ENCODE measurements around the gene PLEKHA5.
"Not testable (repeated sequence)": the region's sequence is repeated elsewhere in the genome, so short reads cannot be mapped to it uniquely, and the experiment has no call there.

Gene PLEKHA5

DNA sequence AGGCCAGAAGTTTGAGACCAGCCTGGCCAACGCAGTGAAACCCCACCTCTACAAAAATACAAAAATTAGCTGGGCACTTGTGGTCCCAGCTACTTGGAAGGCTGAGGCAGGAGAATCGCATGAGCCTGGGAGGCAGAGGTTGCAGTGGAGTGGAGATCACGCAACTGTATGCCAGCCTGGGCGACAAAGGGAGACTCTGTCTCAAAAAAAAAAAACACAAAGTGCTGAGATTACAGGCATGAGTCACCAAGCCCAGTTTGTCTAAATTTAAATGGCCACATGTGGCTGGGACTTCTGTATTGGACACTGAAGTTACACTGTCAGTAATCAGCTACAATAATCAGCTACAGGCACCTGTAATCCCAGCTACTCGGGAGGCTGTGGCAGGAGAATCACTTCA lies 208.9 kb downstream of the PLEKHA5 start:
- no peak for DNase-seq (ENCODE audit: low read depth)

DNA sequence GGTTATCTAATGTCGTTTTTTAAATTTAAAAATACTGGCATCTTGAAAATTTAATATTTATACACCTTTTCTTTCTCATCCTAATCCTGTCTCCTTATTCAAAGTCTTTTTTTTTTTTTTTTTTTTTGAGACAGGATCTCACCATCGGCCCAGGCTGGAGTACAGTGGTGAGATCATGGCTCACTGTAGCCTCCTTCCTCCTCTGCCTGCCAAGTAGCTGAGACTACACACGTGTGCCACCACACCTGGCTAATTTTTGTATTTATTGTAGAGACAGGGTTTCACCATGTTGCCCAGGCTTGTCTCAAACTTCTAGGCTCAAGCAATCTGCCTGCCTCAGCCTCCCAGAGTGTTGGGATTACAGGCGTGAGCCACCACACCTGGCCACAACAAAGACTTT lies 221.3 kb downstream of the PLEKHA5 start:
- not testable (repeated sequence) for DNase-seq (ENCODE audit: low read depth)

DNA sequence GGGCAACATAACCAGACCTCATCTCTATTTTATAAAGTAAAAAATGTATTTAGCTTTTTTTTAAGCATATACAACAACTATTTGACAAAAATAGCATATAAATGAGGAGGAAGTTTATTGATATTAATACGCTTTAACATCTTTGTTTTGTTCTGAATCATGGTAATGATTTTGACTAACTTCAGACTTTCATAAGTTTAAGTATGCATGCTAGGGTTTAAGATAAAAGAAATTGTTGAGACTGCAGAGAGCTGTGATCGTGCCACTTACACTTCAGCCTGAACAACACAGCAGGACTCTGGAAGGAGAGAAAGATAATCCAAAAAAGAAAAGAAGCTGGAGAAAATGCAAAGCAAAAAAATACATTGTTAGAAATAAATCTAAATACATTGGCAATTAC lies 221.8 kb downstream of the PLEKHA5 start:
- DNase-seq (ENCODE audit: low read depth) = no peak

DNA sequence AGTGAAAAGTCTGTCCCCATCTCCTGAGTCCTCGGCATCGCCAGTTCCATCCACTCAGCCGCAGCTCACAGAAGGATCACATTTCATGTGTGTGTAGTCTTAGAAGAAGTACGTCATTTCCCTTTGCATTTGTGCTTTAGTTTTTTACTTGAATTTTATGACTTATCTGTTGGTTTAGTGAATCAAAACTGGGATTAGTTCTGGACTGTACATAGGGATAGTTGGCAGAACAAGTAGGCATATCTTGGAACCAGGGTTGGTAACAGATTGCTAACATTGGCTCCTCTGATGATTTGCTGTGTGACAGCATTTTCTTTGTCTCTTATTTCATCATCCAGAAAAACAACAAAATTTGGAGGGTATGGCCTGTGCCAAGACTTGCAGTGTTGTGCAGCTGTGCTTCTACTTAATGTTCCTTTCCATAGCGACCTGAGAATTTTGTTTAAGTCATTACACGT lies 240.2 kb downstream of the PLEKHA5 start:
- no peak for DNase-seq (ENCODE audit: low read depth)

DNA sequence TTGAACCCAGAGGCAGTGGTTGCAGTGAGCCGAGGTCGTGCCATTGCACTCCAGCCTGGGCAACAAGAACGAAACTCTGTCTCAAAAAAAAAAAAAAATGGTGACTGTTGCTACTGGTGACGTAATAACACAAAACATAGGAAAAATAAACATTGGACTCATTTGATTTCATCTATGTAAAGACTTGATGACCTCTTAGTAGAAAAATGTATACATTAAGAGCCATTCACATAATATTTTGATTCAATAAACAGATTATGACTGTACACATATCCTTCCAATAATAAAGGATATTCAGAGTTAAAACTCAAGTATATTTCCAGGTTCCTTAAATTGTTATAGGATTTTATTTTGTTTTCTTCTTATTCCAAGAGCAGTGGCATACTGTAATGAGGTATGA lies 244.1 kb downstream of the PLEKHA5 start:
- no peak for DNase-seq (ENCODE audit: low read depth)

DNA sequence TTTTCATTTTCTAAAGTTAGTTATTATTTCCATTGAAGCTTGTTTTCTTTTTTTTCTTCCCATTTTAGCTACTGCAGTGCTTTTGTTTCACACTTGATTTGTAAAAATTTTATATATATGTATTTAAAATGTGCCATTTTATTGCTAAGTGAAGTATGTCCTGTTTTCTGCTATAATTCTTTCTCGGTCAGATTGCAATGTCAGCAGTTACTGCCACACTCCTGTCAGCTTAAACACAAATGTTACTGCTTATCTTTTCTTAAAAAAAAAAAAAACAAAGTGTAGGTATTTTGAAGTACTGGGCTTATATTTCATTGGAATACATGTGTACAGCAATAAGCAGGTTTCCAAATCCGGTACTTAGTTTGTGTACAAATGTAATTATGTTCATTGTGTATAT lies 246.4 kb downstream of the PLEKHA5 start:
- no peak for DNase-seq (ENCODE audit: low read depth)

DNA sequence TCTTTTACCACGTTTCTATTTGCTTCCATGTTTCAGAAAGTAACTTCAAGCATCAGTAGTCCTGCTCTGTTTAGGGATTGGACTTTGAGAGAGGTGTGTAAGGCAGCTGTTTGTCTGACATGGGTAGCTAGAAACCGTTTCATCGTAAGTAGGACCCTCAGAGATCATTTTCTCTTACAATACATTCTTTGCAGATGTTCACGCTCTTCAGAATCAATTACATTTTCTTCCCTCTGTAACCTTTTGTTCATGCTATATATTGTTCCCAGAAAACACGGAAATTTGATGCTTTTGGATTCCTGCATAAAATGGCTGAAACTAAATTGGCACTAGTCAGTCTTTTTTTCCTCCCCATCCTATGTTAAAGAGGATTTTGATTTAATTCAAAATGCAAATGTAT lies 247.2 kb downstream of the PLEKHA5 start:
- DNase-seq (ENCODE audit: low read depth) = no peak

DNA sequence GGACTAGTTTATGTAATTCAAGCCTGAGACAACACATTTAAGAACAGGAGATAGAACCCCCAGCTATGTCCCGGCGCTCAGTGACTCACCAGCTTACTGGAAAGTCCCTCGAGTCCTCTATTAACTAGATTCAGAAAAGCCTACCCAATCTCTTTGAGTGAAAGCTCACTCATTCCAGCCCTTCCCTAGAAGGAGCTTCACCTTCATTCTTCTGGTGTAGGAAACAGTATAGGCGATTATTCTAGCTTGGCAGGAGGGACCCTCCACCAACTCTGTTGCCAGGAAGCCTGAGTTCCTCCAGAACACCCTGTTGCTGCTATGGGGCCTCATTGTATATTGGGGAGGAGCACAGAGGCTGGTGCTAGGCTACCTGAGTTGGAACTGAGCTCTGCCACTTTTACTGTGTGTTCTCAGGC lies 252.6 kb downstream of the PLEKHA5 start:
- no peak for DNase-seq (ENCODE audit: low read depth)

DNA sequence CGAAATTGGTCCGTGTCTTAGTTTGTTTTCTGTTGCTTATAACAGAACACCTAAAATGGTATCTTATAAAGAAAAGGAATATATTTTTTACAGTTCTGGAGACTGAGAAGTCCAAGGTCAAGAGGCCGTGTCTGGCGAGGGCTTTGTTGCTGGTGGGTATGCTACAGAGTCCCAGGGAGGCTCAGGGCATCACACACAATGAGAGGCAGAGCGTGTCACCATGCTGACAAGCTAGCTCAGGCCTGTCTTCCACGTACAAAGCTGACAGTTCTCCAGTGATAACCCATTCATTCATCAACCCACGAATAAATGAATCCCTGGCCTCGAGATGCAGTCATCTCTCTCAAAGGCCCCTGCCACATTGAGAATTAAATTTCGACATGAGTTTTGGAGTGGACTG lies 253.0 kb downstream of the PLEKHA5 start:
- no peak for DNase-seq (ENCODE audit: low read depth)

DNA sequence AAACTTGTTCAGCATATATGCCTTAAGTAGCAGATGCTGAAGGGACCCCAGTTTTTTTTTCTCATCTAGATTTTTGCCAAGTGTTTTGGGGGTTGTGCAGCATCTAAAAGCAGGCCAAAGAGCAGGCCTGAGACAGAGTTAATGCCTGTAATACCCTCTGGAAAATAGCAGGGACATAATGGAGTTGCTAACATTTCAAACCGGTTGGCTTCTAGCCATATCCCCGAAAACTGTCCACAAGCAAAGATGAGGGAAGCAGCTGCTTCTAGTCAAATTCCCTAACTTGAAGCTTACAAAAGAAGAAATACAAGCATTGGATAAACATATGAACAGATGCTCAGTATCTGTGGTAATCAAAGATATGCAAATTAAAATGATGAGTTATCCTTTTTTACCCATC lies 257.6 kb downstream of the PLEKHA5 start:
- DNase-seq (ENCODE audit: low read depth) = no peak

DNA sequence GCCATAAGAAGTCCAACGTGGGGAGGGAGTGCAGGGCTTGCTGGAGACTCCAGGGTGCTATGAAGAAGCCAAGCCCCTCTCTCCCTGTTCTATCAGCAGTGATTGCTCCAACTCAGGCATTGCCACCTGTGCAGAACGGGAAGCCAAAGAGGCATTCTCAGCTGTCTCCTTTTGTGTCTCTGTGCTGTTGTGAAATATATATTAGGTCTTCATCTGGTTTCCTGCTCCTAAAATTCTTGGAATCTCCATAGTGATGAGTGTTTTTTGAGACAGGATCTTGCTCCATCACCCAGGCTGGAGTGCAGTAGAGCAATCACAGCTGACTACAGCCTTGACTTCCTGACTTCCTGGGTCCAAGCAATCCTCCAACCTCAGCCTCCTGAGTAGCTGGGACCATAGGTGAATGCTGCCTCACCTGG lies 258.6 kb downstream of the PLEKHA5 start:
- no peak for DNase-seq (ENCODE audit: low read depth)

DNA sequence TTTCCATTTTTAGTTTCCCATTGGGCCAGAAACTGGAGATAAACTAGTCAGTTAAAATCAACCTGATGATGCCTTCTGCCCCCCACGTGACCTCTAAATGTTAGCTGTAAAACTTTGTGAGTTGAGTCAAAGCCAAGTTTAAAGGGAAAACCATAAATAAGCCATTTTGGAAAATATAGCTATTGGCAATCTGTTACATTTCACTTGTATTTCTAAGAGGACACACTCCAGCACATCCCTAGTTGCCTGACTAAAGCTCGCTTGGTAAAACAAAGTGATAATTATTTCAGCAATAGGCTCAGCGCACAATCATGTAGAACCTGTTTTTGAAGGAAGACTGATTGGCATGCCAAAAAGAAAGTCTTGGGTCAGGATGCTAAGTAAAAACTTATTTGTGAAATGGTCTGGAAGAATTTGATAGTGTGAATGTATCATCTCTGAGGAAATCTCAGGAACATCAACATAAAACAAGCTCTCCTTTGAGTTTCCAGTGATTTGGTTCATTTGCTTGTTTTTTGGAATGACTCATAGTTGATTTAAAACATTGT lies 260.6 kb downstream of the PLEKHA5 start:
- DNase-seq (ENCODE audit: low read depth) = no peak

DNA sequence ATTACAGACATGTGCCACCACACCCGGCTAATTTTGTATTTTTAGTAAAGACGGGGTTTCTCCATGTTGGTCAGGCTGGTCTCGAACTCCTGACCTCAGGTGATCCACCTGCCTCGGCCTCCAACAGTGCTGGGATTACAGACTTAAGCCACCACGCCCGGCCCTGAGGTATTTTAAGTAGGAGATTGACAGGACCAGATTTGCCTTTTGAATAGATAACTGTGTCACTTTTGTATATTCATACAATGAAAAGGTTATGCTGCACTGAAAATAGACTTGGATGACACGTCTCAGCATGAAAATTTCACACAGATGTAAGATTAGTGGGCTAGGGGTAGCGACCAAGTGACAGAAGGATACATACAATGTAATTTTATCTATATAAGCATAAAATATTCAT lies 263.1 kb downstream of the PLEKHA5 start:
- not testable (repeated sequence) for DNase-seq (ENCODE audit: low read depth)

DNA sequence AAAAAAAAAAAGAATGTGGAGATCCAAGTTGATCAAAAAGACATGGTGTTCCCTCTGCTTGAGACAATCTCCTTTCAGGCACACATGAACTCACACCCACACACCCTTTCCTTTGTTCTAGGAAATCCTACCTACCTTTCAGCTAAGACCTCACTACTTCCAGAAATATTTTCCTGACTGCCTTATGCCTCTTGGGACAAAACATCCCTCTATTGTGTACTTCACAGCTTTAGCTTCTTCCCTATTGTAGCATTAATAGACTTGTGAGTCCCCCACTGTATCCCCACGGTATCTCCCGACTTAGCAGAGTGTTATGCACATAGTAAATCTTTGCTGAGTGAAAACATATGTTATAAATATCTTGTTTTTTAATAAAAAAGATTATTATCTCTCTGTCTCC lies 264.9 kb downstream of the PLEKHA5 start:
- no peak for DNase-seq (ENCODE audit: low read depth)

DNA sequence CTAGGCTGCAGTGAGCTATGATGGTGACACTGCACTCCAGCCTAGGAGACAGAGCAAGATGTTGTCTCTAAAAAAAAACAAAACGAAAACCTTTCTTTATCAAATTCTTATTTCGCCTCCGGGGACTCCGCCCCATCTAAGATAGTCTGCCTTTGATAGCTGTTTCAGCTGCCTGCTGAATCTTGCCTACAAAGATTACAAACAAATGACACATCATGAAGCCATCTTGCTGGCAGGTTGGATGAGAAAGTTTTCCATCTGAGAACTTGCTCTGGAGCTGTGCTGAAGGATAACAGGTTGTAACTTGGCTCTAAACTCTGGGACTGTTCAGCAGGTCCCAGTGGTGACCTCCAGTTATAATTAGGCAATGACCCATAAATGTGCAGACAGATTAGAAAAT lies 268.0 kb downstream of the PLEKHA5 start:
- DNase-seq (ENCODE audit: low read depth) = no peak

DNA sequence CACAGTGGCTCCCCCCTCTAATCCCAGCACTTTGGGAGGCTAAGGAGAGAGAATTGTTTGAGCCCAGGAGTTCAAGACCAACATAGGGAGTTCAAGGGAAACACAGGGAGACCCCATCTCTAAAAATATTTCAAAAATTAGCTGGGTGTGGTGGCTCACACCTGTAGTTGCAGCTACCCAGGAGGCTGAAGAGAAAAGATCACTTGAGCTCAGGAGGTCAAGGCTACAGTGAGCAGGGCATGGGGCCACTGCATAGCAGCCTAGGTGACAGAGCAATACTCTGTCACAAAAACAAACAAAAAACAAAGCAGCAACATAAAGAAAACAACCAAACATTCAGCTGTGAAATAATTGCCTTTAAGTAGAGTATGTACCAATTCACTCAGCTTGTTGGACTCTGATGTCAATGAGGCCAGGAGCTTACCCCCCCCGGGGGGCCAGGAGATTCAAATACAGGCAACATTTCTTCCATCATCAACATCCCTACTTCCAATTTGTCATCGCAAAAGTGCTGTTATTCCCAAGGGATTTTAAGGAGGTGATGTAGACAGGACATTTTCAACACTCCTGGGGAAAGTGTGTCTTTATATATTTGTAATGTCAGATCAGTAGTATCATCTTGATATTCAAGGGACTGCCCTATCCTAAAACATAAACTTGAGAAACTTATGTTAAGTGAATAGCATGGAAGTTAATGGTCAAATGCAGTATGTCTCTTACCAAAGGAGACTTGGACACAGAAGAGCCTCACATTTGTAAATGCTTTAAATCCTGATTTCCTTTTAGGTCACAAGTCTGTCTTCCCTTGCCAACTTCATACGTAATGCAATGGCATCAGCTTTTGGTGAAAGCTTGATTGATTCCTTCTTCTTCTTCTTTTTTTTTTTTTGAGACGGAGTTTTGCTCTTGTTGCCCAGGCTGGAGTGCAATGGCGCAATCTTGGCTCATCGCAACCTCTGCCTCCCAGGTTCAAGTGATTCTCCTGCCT lies 269.1 kb downstream of the PLEKHA5 start:
- no peak for DNase-seq (ENCODE audit: low read depth)

DNA sequence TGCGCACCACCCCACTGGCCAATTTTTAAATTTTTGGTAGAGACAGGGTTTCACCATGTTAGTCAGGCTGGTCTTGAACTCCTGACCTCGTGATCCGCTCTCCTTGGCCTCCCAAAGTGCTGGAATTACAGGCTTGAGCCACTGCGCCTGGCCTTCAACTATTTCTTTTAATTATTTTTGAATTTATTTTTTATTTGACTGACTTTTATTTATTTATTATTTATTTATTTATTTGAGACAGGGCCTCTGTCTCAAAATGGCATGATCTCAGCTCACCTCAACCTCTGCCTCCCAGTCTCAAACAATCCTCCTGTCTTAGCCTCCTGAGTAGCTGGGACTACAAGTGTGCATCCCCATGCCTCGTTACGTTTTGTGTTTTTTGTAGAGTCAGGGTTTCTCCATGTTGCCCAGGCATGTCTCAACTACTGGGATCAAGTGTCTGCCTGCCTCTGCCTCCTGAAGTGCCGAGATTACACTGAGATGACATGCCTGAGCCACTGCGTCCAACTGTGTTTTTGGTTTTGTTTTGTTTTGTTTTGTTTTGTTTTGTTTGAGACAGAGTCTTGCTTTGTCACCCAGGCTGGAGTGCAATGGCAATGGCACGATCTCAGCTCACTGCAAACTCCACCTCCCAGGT lies 271.2 kb downstream of the PLEKHA5 start:
- not testable (repeated sequence) for DNase-seq (ENCODE audit: low read depth)

DNA sequence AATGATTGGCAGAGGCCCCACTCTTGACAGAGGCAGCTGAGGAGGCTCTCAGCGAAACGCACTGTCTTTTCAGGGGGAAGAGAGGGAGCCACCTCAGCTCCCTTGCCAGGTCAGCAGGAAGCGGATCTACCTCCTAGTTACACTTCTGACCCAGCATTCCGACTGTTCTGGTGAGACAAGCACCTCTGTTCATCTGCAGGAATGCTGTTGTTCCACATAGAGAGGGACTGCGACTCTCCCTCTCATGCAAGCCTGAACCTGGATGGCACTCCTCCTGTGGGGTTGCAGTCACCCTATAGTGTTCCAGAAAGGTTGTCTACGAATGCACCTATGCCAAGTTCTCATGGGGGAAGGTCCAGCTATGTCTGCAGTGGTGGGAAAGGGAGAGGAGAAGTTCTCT lies 272.7 kb downstream of the PLEKHA5 start:
- no peak for DNase-seq (ENCODE audit: low read depth)

DNA sequence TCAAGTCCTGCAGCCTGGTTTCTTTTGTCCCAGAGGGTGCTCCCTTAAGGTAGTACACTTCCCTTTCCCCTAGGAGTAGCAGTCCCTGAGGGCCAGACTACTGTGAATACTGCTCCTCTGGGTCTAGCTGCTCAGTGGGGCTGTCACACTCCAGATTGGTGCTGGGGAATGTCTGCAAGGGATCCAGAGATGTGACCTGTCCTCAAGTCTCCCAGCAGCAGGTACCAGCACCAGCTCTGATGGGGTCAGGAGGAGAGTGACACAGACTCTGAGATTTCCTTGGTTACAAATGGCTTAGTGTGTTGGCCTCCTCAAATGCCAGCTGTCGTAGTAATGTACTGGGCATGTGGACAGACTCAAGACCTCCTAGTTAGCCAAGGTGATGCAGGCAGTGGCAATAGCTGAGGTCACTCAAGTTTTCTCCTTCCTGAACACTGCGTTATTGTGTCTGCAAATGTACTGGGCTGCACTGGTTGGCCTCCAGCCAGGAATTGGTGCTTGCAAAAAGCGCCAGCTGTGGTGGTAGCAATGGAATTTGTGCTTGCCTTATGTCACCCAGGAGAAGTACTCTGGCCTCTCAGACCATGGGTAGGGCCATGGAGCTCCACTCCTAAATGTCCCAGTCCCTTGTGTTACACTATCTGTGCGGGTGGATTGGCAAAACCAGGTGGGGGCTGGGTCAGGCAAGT lies 273.4 kb downstream of the PLEKHA5 start:
- DNase-seq (ENCODE audit: low read depth) = no peak

DNA sequence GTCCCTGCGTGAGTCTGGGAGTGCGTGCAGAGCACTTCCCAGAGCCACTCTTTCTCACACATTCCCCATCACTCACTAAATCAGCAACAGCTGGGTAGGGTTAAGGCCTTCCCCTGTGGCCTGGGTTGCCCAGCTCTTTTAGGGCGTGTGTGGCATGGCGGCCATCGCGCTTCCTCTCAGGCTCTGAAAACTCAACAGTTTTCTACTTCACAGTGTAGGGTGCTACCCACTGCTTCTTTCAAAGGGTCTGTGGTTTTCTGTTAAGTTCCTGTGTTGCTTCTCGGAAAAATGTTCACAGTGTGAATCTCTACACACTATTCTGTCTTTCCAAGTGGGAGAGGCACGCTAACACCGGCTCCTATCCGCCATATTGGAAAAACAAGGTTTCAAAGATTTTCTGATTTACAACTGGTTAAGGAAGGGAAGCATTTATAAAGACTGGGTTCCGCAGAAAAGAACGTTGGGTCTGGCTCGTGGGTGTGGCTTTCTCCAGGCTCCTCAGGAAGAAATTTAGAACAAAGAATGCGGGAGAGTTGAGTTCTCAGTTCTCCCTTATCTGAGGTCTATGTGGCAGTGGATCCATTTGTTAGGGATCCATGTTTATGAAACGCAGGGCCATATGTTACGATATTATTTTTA lies 274.8 kb downstream of the PLEKHA5 start:
- no peak for DNase-seq (ENCODE audit: low read depth)

DNA sequence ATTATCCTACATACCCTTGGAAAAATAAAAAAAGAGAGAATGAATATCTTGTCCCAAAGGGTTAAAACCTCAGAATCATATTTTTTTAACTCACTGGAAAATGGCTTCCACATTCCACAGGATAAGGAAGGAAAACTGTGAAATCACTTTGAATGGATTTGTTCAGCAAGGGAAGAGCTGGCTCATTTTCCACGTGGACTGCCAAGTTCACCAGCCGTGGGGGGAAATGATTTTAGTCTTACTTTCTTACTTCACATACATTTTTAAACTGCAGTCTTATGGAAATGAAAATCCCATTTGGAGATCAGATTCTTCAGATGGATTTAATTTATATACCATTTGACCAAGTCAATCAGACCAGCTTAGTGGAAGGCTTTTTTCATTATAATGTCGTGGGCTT lies 279.8 kb downstream of the PLEKHA5 start:
- DNase-seq (ENCODE audit: low read depth) = no peak

DNA sequence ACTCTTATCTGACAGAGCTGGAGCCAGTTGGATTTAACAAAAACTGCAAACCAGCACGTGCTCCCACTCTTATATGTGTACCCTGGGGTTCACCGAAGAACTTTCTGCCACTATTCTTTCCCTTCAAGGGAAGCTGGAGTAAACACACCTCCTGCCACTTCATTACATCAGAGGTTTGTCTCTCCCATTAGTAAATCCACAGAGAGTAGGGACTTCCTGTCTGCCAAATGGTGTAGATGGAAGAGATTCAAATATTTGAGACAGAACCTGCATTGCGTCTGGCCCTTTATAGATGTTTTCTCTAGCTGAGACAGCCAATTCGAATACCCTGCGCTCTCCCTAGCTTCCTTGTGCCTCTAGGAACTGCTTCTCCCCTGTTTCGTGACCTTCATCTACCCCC lies 280.7 kb downstream of the PLEKHA5 start:
- DNase-seq (ENCODE audit: low read depth) = no peak

Measured in stimulated activated CD8-positive, alpha-beta memory T cell treated with anti-CD3 and anti-CD28 coated beads, Interleukin-15, amount 100 ng/mL, for 24 hours (primary cell).